Measurements from ENCODE around the gene ZBTB7B. TPM values are rescaled to one million over a fixed set of nuclear protein-coding genes. Genes with fewer than 3 reads are reported as not detected.

Gene ZBTB7B
- total RNA-seq, 1 experiment from 2014 or later: 38.3 TPM

GRCh38 chr1:155064111-155064831 lies 61.7 kb downstream of the ZBTB7B start:
- no peaks in the 10 kb centered on the region for H3K9me3 ChIP-seq (ENCODE audit: control insufficient read depth, low read depth, low read length)
- peak overlapping the region; percentile 87; the same call in 1 of the 2 replicates for H3K14ac ChIP-seq (ENCODE audit: insufficient read depth, low read length)
- peak overlapping the region; percentile 34 for H3K9ac ChIP-seq (ENCODE audit: extremely low read depth, insufficient read length, low read length)
- H3K36me3 Mint-ChIP-seq (ENCODE audit: insufficient read depth in 1 of 3, low read depth in 3 of 3): peaks cover 9 to 32% (median 28%) of the 10 kb centered on the region in 3 experiments
- no peak for TF ChIP-seq CTCF (conservative IDR thresholded peaks at IDR 0.05)
- H3K4me3 Mint-ChIP-seq: peak overlapping the region; percentile 66 to 85
- H3K79me1 ChIP-seq (ENCODE audit: insufficient read depth, low read depth, low read length, poor library complexity, severe bottlenecking): no peaks in the 10 kb centered on the region
- peaks cover 2% of the 10 kb centered on the region for H3K27me3 Mint-ChIP-seq (ENCODE audit: low read depth)
- H2BK5ac ChIP-seq (ENCODE audit: insufficient read length, low read length): no peak overlapping the region
- no peak overlapping the region for H4K5ac ChIP-seq (ENCODE audit: insufficient read length, low read depth, low read length)
- H2BK20ac ChIP-seq (ENCODE audit: low read depth, low read length, poor library complexity, severe bottlenecking): no peak overlapping the region
- no peak overlapping the region for H2BK120ac ChIP-seq (ENCODE audit: low read depth, low read length, poor library complexity, severe bottlenecking)
- no peak overlapping the region for H3K4ac ChIP-seq (ENCODE audit: low read depth, low read length)
- WGBS (ENCODE audit: extremely low coverage, insufficient read length, low lambda C conversion rate): no CpG with 5 or more reads among the region's 14 CpGs
- peak overlapping the region in 2 of 3 experiments; percentile 9 to 56; a peak in 3 of 7 replicates for H3K27ac Mint-ChIP-seq
- no peaks in the 10 kb centered on the region; a peak in 1 of 5 replicates for H3K9me3 Mint-ChIP-seq
- no peak overlapping the region for H3T11ph ChIP-seq (ENCODE audit: low read length)
- no peaks in the 10 kb centered on the region for H4K20me1 ChIP-seq (ENCODE audit: control insufficient read depth, insufficient read depth, insufficient read length)
- H2BK15ac ChIP-seq (ENCODE audit: low read depth, low read length): no peak overlapping the region
- H3K27ac ChIP-seq (ENCODE audit: insufficient read length, low read depth, low read length): no peak overlapping the region
- H3K23ac ChIP-seq (ENCODE audit: insufficient read length, low read depth, low read length): no peak overlapping the region
- peaks cover 3% of the 10 kb centered on the region; the same call in 1 of the 2 replicates for H3K4me1 ChIP-seq (ENCODE audit: insufficient read depth, low read length)
- H4K91ac ChIP-seq (ENCODE audit: insufficient read length, low read depth, low read length): no peak overlapping the region
- H2AFZ ChIP-seq (ENCODE audit: low read length): no peak overlapping the region
- H3K79me2 ChIP-seq (ENCODE audit: insufficient read depth, low read length): no peaks in the 10 kb centered on the region; the same call in 1 of the 2 replicates
- H4K8ac ChIP-seq (replicated peaks; ENCODE audit: insufficient read length, low read depth, low read length): no peak overlapping the region
- H3K27me3 ChIP-seq (ENCODE audit: insufficient read depth, low read length): no peaks in the 10 kb centered on the region
- H2AK5ac ChIP-seq (ENCODE audit: insufficient read length, low read length): no peak overlapping the region
- peaks cover 17% of the 10 kb centered on the region for H3K23me2 ChIP-seq (ENCODE audit: insufficient read length, low read depth, low read length, poor library complexity, severe bottlenecking)
- peaks cover 18 to 33% of the 10 kb centered on the region in 2 experiments for H3K4me1 Mint-ChIP-seq
- H3K4me2 ChIP-seq (ENCODE audit: insufficient read depth, insufficient read length, low read length): peak overlapping the region; percentile 82
- peak; percentile 72 for DNase-seq
- H3K18ac ChIP-seq (ENCODE audit: insufficient read length, low read depth, low read length): peak overlapping the region; percentile 60
- no peak overlapping the region for H3K56ac ChIP-seq (ENCODE audit: insufficient read length, low read depth, low read length)
- no peak overlapping the region for H2BK12ac ChIP-seq (ENCODE audit: insufficient read length, low read depth, low read length)
